GM18858 (cell line): ENCODE measurements around the gene FGFR1OP2.

ENCODE experiments used
- ATAC-seq: cut with Tn5 transposase; IDR thresholded peaks from one replicate; pipeline ENCODE4 v1.9.1; 2021; ENCODE audit not compliant: unreplicated experiment

The FGFR1OP2 gene

GRCh38 chr12:27000961-27001360, 62.7 kb downstream of the FGFR1OP2 start:
- ATAC-seq, result no peak

DNA sequence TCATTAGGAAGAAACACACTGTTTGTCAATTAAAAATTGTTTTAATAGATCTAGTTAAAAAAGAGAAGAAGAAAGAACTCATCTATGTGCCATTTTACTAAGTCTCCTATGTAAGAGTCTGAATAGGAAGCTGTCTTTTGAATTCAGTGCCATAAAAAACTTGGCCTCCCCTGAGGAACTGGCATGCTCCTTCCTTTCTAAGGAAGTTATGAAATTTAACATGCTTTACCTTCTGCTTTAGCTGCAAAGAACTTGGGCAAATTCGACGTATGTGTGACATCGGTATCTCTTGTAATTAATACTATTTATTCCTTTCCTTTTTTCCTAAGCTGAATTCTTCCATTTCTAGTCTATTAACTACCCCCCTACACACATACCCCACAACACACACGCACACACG, 63.4 kb downstream of the FGFR1OP2 start:
- no peak for ATAC-seq

GRCh38 chr12:27002141-27002540, 63.9 kb downstream of the FGFR1OP2 start:
- no peak for ATAC-seq

- no peak for ATAC-seq
Measured at GRCh38 chr12:27003421-27004381, 65.4 kb downstream of the FGFR1OP2 start.

GRCh38 chr12:27005495-27005894, 67.2 kb downstream of the FGFR1OP2 start:
- ATAC-seq, result no peak

GRCh38 chr12:27006797-27007467, 68.7 kb downstream of the FGFR1OP2 start:
- ATAC-seq, result no peak

DNA sequence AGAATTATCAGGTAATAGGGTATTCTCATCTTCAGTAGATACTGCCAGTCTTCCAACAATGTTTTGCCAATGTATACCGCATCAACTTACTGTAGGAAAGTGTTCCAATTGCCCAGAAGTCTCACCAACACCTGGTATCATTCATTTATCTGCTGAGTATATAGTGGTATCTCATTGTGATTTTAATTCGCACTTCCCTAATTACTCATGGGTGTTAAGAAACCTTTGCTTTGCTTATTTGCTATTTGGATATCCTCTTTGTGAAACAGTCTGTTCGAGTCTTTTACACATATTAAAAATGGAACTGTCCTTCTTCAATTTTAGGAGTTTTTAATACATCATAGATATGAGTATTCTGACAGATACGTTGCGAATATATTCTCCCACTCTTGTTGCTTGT, 69.8 kb downstream of the FGFR1OP2 start:
- no peak for ATAC-seq

DNA sequence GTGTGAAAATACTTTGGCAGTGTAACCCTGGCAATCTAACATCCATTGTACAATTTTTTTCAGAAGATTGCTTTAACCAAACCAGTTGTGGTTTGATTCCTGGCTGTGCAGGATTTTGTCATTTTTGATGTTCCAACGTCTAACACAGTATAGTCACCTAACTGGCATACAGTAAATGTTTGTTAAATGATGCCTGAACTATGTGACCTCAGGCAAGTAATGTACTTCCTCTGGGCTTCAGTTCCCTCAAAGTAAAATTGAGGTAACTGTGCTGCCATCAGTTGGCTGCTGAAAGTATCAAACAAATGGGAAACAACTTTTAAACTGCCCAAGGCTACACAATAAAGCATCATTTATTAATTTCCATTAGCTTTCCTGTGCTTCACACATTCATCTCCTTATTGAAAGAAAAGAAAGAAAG, 71.6 kb downstream of the FGFR1OP2 start:
- ATAC-seq, result no peak

GRCh38 chr12:27012239-27012981, 74.1 kb downstream of the FGFR1OP2 start:
- no peak for ATAC-seq

- ATAC-seq, result no peak
Measured at GRCh38 chr12:27012982-27013255, 74.6 kb downstream of the FGFR1OP2 start.

DNA sequence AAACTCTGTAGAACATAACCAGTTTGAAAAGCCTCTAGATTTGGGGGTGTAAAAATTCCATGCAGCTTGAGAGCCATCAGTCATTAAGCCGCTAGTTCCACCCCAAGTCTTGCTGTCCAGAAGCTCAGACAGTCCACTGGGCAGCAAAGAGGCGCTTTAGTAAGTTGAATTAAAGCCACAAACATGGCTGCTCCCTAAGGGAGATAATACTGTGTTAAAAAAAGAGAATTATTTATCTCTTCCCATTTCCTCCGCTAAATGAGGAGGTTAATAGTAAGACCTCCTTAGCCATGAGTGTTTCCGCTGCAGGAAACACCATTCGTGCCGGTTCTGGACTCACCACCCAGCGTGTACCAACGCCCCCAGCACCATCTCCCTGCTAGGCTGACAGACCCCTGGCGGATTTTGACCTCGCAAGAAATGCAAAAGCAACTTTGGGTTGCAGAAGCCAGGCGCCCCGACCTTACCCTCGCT, 75.4 kb downstream of the FGFR1OP2 start:
- peak; percentile 2 for ATAC-seq

GRCh38 chr12:27014085-27014858, 76.0 kb downstream of the FGFR1OP2 start, which contains the start of gene TM7SF3:
Gene TM7SF3 (minus strand): TSS chr12:27014384. CDS start chr12:27014168, 216 bp downstream.
- ATAC-seq, result peak; percentile 73

DNA sequence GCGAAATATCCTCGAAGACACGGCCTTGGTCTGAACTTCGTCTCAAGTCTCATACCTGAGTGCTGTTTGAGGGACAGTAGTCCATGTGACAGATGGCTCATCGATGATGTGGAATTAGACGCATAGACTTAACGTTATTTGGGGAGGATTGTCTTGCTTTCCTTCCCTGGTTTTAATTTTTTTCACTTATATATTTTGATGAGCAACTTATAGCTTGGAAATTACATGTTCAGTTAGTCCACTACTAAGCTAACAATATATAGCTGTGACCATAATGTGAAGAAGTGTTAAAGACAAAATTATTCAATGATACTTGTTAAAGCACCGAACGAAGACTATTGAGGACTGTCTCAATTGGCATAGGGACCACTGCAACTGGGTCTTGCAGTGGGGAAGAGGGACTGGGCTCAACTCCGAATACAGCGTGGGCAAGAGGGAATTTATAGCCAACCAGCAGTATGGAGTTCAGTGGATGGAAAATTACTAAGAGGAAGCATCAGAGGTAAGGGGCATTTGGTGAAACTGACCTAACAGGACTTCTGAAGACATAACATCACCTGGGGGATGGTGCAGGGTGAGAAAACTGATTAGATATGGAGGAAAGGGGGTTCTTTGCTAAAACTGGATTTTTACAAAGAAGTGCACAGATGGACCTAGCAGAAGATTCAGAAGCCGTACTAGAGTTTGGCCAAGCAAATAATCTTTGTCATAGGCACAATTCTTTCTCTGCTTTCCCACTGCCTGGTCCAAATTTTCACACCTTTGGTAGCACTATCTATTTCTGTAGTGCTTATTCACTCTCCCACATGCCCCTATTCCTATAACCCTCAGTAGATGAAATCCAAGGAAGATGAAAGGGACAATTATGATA, 76.8 kb downstream of the FGFR1OP2 start:
- no peak for ATAC-seq

DNA sequence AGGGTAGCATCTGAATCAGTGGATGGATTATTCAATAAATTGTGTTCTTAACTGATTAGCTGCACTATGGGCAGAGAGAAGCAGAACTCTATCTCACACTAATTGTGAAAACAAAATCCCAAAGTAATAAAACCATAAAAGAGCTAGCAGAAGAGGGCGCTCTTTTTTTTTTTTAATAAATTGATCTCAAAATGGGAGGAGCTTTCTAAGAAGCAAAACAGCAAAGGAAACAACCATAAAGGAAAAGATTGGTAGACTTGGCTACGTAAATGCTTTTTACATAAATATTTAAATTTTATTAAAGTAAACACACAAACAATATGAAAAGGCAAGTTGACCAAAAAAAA, 77.4 kb downstream of the FGFR1OP2 start:
- no peak for ATAC-seq
